IPS-15b (cell line): Measurements from ENCODE around the gene RTN4RL1.
A peak's percentile ranks its signal among the peaks of the same experiment; 100 is the strongest.

Experiments used
- H3K27me3 ChIP-seq: one replicate; pipeline ENCODE4 v1.6.1; 2013; ENCODE audit warnings: low read length; ENCODE audit not compliant: control insufficient read depth, insufficient read depth
- H3K36me3 ChIP-seq: one replicate; pipeline ENCODE4 v1.6.1; 2013; ENCODE audit warnings: low read length; ENCODE audit not compliant: control insufficient read depth, insufficient read depth
- H3K4me1 ChIP-seq: one replicate; pipeline ENCODE4 v1.6.1; 2013; ENCODE audit warnings: mild to moderate bottlenecking, low read length; ENCODE audit not compliant: control insufficient read depth, insufficient read depth
- H3K4me3 ChIP-seq: one replicate; pipeline ENCODE4 v1.5.1; 2013; ENCODE audit warnings: low read depth, low read length
- H3K9ac ChIP-seq: one replicate; pipeline ENCODE4 v1.6.1; 2013; ENCODE audit warnings: low read depth, mild to moderate bottlenecking, low read length
- H3K9me3 ChIP-seq: one replicate; pipeline ENCODE4 v1.6.1; 2013; ENCODE audit warnings: mild to moderate bottlenecking, low read length; ENCODE audit not compliant: control insufficient read depth, insufficient read depth

The RTN4RL1 gene

DNA sequence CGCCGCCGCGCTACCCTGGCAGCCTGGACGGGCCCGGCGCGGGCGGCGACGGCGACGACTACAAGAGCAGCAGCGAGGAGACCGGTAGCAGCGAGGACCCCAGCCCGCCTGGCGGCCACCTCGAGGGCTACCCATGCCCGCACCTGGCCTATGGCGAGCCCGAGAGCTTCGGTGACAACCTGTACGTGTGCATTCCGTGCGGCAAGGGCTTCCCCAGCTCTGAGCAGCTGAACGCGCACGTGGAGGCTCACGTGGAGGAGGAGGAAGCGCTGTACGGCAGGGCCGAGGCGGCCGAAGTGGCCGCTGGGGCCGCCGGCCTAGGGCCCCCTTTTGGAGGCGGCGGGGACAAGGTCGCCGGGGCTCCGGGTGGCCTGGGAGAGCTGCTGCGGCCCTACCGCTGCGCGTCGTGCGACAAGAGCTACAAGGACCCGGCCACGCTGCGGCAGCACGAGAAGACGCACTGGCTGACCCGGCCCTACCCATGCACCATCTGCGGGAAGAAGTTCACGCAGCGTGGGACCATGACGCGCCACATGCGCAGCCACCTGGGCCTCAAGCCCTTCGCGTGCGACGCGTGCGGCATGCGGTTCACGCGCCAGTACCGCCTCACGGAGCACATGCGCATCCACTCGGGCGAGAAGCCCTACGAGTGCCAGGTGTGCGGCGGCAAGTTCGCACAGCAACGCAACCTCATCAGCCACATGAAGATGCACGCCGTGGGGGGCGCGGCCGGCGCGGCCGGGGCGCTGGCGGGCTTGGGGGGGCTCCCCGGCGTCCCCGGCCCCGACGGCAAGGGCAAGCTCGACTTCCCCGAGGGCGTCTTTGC lies 32.8 kb upstream of the RTN4RL1 start:
- H3K27me3 ChIP-seq: peaks cover 40% of the 10 kb centered on the region
- no peak overlapping the region for H3K9ac ChIP-seq
- no peaks in the 10 kb centered on the region for H3K36me3 ChIP-seq
- H3K4me3 ChIP-seq: no peak overlapping the region
- H3K9me3 ChIP-seq: no peaks in the 10 kb centered on the region
- H3K4me1 ChIP-seq: peaks cover 6% of the 10 kb centered on the region

- peaks cover 43% of the 10 kb centered on the region for H3K27me3 ChIP-seq
- H3K9me3 ChIP-seq: no peaks in the 10 kb centered on the region
- H3K4me3 ChIP-seq: no peak overlapping the region
- no peaks in the 10 kb centered on the region for H3K36me3 ChIP-seq
- H3K9ac ChIP-seq: no peak overlapping the region
- H3K4me1 ChIP-seq: no peaks in the 10 kb centered on the region
Measured at GRCh38 chr17:2057175-2057759, 32.1 kb upstream of the RTN4RL1 start.

GRCh38 chr17:2056206-2057174 lies 31.4 kb upstream of the RTN4RL1 start:
- no peaks in the 10 kb centered on the region for H3K9me3 ChIP-seq
- H3K9ac ChIP-seq: no peak overlapping the region
- H3K27me3 ChIP-seq: peaks cover 51% of the 10 kb centered on the region
- H3K4me1 ChIP-seq: no peaks in the 10 kb centered on the region
- H3K36me3 ChIP-seq: no peaks in the 10 kb centered on the region
- no peak overlapping the region for H3K4me3 ChIP-seq

GRCh38 chr17:2055292-2056205 lies 30.4 kb upstream of the RTN4RL1 start:
- Histone ChIP-seq H3K9ac (no peak overlapping the region), H3K4me1 (no peaks in the 10 kb centered on the region), H3K4me3 (peak overlapping the region; percentile 48), H3K9me3 (no peaks in the 10 kb centered on the region), H3K36me3 (no peaks in the 10 kb centered on the region), H3K27me3 (peaks cover 55% of the 10 kb centered on the region)

DNA sequence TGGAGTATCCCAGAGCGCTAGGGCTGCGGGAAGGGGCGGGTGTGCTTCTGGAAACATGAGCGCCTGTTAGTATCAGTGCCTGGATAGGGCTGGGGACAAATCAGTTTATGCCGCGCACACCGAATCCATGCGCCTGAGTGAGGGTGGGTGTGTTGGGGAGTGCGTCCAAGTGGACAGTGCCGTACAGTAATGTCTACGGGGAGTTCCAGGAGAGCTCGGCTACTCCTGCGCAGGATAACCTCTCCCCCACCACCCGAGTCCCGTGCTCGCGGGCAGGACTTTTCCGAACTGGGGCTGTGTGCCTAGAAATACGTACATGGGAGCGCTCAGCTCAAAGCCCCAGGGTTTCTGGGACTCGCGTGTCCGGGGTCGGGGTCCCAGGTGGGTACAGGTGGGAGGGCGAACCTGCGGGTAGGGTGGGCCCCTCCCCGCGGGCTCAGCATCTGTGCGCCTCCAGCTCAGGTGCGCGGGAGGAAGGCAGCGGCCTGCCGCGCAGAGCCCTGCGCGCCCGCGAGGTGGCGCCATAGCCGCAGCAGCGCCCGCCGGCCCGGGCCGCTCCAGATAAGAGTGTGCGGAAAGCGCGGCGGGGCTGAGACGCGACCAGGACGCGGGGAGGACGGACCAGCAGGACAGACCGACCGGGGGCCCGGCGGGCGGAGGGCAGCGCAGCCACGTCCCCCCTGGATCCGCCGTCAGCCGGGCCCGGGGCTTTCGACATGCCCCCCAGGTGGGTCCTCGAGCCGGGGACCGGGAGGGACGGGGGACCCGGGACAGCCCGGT lies 29.6 kb upstream of the RTN4RL1 start, which contains the start of gene HIC1:
Gene HIC1 (plus strand): TSS at position 592 of the 780 bp plus-strand sequence. CDS start 1,588 bp downstream, outside the sequence.
- H3K4me1 ChIP-seq: no peaks in the 10 kb centered on the region
- no peaks in the 10 kb centered on the region for H3K9me3 ChIP-seq
- H3K4me3 ChIP-seq: peak within 1 kb of the TSS; percentile 48
- peaks cover 49% of the 10 kb centered on the region for H3K27me3 ChIP-seq
- no peak within 1 kb of the TSS for H3K9ac ChIP-seq
- no peaks in the 10 kb centered on the region for H3K36me3 ChIP-seq

DNA sequence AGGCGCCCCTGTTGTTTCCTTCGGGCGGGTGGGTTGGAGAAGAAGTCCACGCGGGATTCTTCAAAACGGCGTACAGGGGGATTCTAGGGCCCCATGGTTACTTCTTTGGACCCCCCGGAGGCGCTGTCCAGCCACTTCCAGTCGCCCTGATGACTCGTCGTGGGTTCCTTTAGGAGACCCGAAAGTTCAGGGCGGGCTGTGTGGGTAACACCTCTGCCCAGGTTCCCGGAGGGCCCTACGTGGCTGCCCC lies 29.1 kb upstream of the RTN4RL1 start:
- Histone ChIP-seq H3K9me3 (no peaks in the 10 kb centered on the region), H3K27me3 (peaks cover 54% of the 10 kb centered on the region), H3K4me3 (peak overlapping the region; percentile 46), H3K9ac (no peak overlapping the region), H3K36me3 (no peaks in the 10 kb centered on the region), H3K4me1 (no peaks in the 10 kb centered on the region)

DNA sequence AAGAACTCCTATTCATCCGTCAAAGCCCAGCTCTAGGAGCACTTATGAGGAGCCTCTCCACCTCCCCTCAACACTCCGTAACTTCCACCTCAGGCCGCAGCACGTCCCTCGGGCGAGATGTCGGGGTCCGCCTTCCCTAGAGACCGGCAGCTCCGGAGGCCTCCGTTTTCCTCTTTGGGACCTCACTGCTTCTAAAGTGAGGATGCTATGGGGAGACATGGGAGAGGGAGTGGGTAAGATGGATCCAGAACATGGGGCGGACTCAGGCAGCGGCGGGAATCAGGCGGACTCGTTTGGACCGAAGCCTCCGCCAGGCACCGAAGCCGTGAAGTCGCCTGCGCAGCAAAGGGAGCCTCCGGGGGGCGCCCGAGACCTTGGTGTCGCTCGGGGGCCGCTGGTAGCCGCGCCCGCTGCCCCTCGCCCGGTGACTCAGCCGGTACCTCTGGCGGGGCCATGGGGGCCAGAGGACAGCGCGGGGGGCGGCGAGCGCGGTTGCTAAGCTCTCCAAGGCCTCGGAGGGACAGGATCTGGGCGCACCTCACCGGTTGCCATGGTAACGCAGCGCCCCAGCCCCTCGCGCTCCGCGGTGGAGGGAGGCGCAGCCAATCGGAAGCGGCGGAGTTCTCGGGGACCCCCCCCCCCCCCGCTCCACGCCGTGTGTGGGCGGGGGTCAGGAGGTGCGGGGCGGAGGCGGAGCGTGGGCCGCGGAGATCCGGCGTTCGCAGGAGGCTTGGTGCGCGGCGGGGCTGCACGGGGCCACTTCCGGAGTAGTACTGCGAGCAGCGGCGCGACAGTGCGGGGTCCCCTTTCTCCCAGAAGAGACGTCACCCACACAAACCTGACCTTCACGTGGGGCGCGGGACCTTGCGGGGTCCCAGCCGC lies 28.5 kb upstream of the RTN4RL1 start:
- no peaks in the 10 kb centered on the region for H3K9me3 ChIP-seq
- peak overlapping the region; percentile 46 for H3K4me3 ChIP-seq
- H3K4me1 ChIP-seq: no peaks in the 10 kb centered on the region
- no peak overlapping the region for H3K9ac ChIP-seq
- H3K36me3 ChIP-seq: no peaks in the 10 kb centered on the region
- H3K27me3 ChIP-seq: peaks cover 59% of the 10 kb centered on the region

- H3K4me3 ChIP-seq: peak overlapping the region; percentile 32
- peaks cover 65% of the 10 kb centered on the region for H3K27me3 ChIP-seq
- no peaks in the 10 kb centered on the region for H3K36me3 ChIP-seq
- no peaks in the 10 kb centered on the region for H3K4me1 ChIP-seq
- no peak overlapping the region for H3K9ac ChIP-seq
- no peaks in the 10 kb centered on the region for H3K9me3 ChIP-seq
Measured at GRCh38 chr17:2051933-2052559, 26.9 kb upstream of the RTN4RL1 start.

DNA sequence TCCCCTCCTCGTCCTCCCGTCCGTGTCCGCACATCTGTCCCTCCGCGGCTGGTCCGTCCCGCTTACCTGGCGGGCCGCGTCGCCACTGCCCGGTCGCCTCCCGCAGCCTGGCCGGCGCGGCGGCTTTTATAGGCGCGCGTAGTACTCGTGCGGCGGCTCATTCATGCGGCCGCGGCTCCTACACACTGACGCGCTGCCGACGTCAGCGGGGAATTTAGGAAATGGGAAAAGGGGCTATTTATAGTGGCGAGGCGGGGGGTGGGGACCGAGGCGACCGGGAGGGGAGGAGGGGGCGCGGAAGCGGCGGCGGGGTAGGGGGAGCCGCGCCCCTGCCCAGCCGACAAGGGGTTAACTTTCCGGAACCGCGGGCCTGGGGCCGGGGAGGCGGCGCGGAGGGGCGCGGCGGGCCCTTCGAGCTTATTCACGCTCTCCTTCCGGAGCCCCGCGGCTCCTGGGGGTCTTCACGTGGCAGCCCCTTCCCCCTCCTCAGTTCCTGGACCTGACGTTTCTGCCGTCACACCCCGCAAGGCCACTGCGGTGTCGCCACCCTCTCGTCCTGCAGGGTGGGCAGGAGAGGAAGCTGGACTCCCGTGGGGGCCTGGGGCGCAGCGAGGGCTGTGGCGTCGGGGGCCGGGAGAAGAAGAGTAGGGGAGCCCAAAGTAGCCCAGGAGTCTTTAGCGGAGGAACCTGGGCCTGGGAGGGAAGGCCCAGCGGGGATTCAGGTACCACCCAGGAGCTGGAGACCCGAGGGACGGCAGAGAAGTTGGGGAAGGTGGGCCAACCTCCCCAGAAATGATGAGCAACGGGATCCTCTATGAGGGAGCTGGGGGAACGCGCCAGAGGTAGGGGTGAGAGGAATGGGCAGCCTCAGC lies 26.2 kb upstream of the RTN4RL1 start:
- peaks cover 59% of the 10 kb centered on the region for H3K27me3 ChIP-seq
- no peaks in the 10 kb centered on the region for H3K9me3 ChIP-seq
- H3K9ac ChIP-seq: no peak overlapping the region
- no peaks in the 10 kb centered on the region for H3K4me1 ChIP-seq
- peak overlapping the region; percentile 32 for H3K4me3 ChIP-seq
- H3K36me3 ChIP-seq: no peaks in the 10 kb centered on the region
